Measurements from ENCODE around the gene LCLAT1. TPM values are rescaled to one million over a fixed set of nuclear protein-coding genes. Genes with fewer than 3 reads are reported as not detected.
"Not testable (repeated sequence)": the region's sequence is repeated elsewhere in the genome, so short reads cannot be mapped to it uniquely, and the experiment has no call there.

Gene LCLAT1
- total RNA-seq, 2 donors from 2014 or later = 14.8 to 43.9 TPM

- Histone ChIP-seq H3K9me3 (no peaks in the 10 kb centered on the region), H3K4me3 (no peak overlapping the region), H3K4me1 (ENCODE audit: control insufficient read depth in 1 of 2, low read depth in 2 of 2) (peaks cover 3 to 10% of the 10 kb centered on the region in 2 donors), H3K27ac (no peak overlapping the region), H3K36me3 (no peaks in the 10 kb centered on the region), H3K27me3 (replicated peaks; ENCODE audit: insufficient read depth) (no peaks in the 10 kb centered on the region)
- ATAC-seq (ENCODE audit: insufficient number of reproducible peaks, low FRiP score, low read depth) (no peak), DNase-seq (ENCODE audit: low spot score) (no peak)
- no peak for TF ChIP-seq CTCF (IDR thresholded peaks at IDR 0.05)
These were observed 62.7 kb downstream of the LCLAT1 start for GRCh38 chr2:30509716-30510115.

- no peak overlapping the region for H3K4me3 ChIP-seq
- no peak for TF ChIP-seq CTCF (IDR thresholded peaks at IDR 0.05)
- no peaks in the 10 kb centered on the region for H3K27me3 ChIP-seq (replicated peaks; ENCODE audit: insufficient read depth)
- H3K27ac ChIP-seq = no peak overlapping the region
- no peaks in the 10 kb centered on the region for H3K36me3 ChIP-seq
- H3K9me3 ChIP-seq = no peaks in the 10 kb centered on the region
- DNase-seq (ENCODE audit: low spot score) (no peak), ATAC-seq (ENCODE audit: insufficient number of reproducible peaks, low FRiP score, low read depth) (no peak)
- H3K4me1 ChIP-seq (ENCODE audit: control insufficient read depth in 1 of 2, low read depth in 2 of 2) = peaks cover 2 to 8% of the 10 kb centered on the region in 2 donors
These were observed 63.4 kb downstream of the LCLAT1 start for GRCh38 chr2:30510409-30510808.

GRCh38 chr2:30511122-30512083 is 64.4 kb downstream of the LCLAT1 start:
- no peak for ATAC-seq (ENCODE audit: insufficient number of reproducible peaks, low FRiP score, low read depth)
- H3K27me3 ChIP-seq (replicated peaks; ENCODE audit: insufficient read depth) = no peaks in the 10 kb centered on the region
- no peaks in the 10 kb centered on the region for H3K9me3 ChIP-seq
- no peak for DNase-seq (ENCODE audit: low spot score)
- no peaks in the 10 kb centered on the region for H3K36me3 ChIP-seq
- H3K4me1 ChIP-seq (ENCODE audit: control insufficient read depth in 1 of 2, low read depth in 2 of 2) = peaks cover 2 to 8% of the 10 kb centered on the region in 2 donors
- H3K4me3 ChIP-seq = no peak overlapping the region
- no peak for TF ChIP-seq CTCF (IDR thresholded peaks at IDR 0.05)
- H3K27ac ChIP-seq = no peak overlapping the region

- Histone ChIP-seq H3K4me1 (ENCODE audit: control insufficient read depth in 1 of 2, low read depth in 2 of 2) (peaks cover 0 to 8% of the 10 kb centered on the region in 2 donors), H3K4me3 (no peak overlapping the region), H3K9me3 (no peaks in the 10 kb centered on the region), H3K27ac (no peak overlapping the region), H3K36me3 (no peaks in the 10 kb centered on the region), H3K27me3 (replicated peaks; ENCODE audit: insufficient read depth) (no peaks in the 10 kb centered on the region)
- no peak for DNase-seq (ENCODE audit: low spot score)
- ATAC-seq (ENCODE audit: insufficient number of reproducible peaks, low FRiP score, low read depth) = no peak
- no peak for TF ChIP-seq CTCF (IDR thresholded peaks at IDR 0.05)
These were observed 65.3 kb downstream of the LCLAT1 start for GRCh38 chr2:30512243-30512886.

GRCh38 chr2:30513649-30514048 is 66.6 kb downstream of the LCLAT1 start:
- not testable (repeated sequence) for ATAC-seq (ENCODE audit: insufficient number of reproducible peaks, low FRiP score, low read depth); H3K27ac ChIP-seq; H3K9me3 ChIP-seq; H3K36me3 ChIP-seq; H3K27me3 ChIP-seq (replicated peaks; ENCODE audit: insufficient read depth); DNase-seq (ENCODE audit: low spot score); H3K4me3 ChIP-seq; H3K4me1 ChIP-seq (ENCODE audit: control insufficient read depth in 1 of 2, low read depth in 2 of 2)
